ENCODE data around the gene XRCC4. TPM values are rescaled to one million over a fixed set of nuclear protein-coding genes. Genes with fewer than 3 reads are reported as not detected.

Gene XRCC4
- total and polyA plus RNA-seq, 7 experiments from 2014 or later = 2.9 to 12.2 (median 6.0) TPM

- ChIA-PET CTCF (no interaction called here), POLR2A (no interaction called here)
- Histone ChIP-seq H3K4me1 (ENCODE audit: control insufficient read depth in 2 of 2, insufficient read depth in 2 of 2, low read length in 2 of 2) (no peaks in the 10 kb centered on the region), H3K27ac (ENCODE audit: low read depth, low read length) (no peak overlapping the region), H3K9me3 (ENCODE audit: control insufficient read depth in 2 of 3, low read length in 3 of 3) (no peaks in the 10 kb centered on the region), H3K27me3 (ENCODE audit: control insufficient read depth in 2 of 2, insufficient read depth in 2 of 2, low read length in 2 of 2) (no peaks in the 10 kb centered on the region), H3K4me3 (ENCODE audit: low read length) (no peak overlapping the region), H3K36me3 (ENCODE audit: control insufficient read depth in 2 of 3, insufficient read depth in 3 of 3, low read length in 3 of 3) (no peaks in the 10 kb centered on the region)
- Mint-ChIP-seq H3K4me3 (no peak overlapping the region), H3K36me3 (peaks cover 0 to 9% (median 0%) of the 10 kb centered on the region in 5 donors), H3K27ac (no peak overlapping the region), H3K9me3 (no peaks in the 10 kb centered on the region), H3K4me1 (peaks cover 0 to 2% (median 0%) of the 10 kb centered on the region in 7 donors), H3K27me3 (no peaks in the 10 kb centered on the region)
- ATAC-seq (no peak), DNase-seq (no peak)
- intact Hi-C loops (cut with micrococcal nuclease) = no loop called here
These were observed 167.7 kb downstream of the XRCC4 start for GRCh38 chr5:83245037-83245436.

- H3K4me3 Mint-ChIP-seq = no peak overlapping the region
- Histone ChIP-seq H3K9me3 (ENCODE audit: control insufficient read depth in 2 of 3, low read length in 3 of 3) (no peaks in the 10 kb centered on the region), H3K27me3 (ENCODE audit: control insufficient read depth in 2 of 2, insufficient read depth in 2 of 2, low read length in 2 of 2) (no peaks in the 10 kb centered on the region), H3K36me3 (ENCODE audit: control insufficient read depth in 2 of 3, insufficient read depth in 3 of 3, low read length in 3 of 3) (no peaks in the 10 kb centered on the region), H3K27ac (ENCODE audit: low read depth, low read length) (no peak overlapping the region), H3K4me3 (ENCODE audit: low read length) (no peak overlapping the region), H3K4me1 (ENCODE audit: control insufficient read depth in 2 of 2, insufficient read depth in 2 of 2, low read length in 2 of 2) (no peaks in the 10 kb centered on the region)
- CTCF ChIA-PET = no interaction called here
- intact Hi-C loops (cut with micrococcal nuclease) = no loop called here
- no peaks in the 10 kb centered on the region for H3K9me3 Mint-ChIP-seq
- H3K27ac Mint-ChIP-seq = no peak overlapping the region
- DNase-seq (no peak), ATAC-seq (no peak)
- H3K36me3 Mint-ChIP-seq = peaks cover 0 to 9% (median 0%) of the 10 kb centered on the region in 5 donors
- no peaks in the 10 kb centered on the region for H3K27me3 Mint-ChIP-seq
- POLR2A ChIA-PET = no interaction called here
- H3K4me1 Mint-ChIP-seq = peaks cover 0 to 2% (median 0%) of the 10 kb centered on the region in 7 donors
These were observed 168.7 kb downstream of the XRCC4 start for GRCh38 chr5:83246071-83246470.

- intact Hi-C loops (cut with micrococcal nuclease) = no loop called here
- ATAC-seq (no peak), DNase-seq (no peak)
- H3K27ac ChIP-seq (ENCODE audit: low read depth, low read length) = no peak overlapping the region
- ChIA-PET POLR2A (no interaction called here), CTCF (no interaction called here)
- no peak overlapping the region for H3K4me3 Mint-ChIP-seq
- no peaks in the 10 kb centered on the region for H3K27me3 Mint-ChIP-seq
- H3K27ac Mint-ChIP-seq = no peak overlapping the region
- no peaks in the 10 kb centered on the region for H3K9me3 ChIP-seq (ENCODE audit: control insufficient read depth in 2 of 3, low read length in 3 of 3)
- H3K36me3 ChIP-seq (ENCODE audit: control insufficient read depth in 2 of 3, insufficient read depth in 3 of 3, low read length in 3 of 3) = no peaks in the 10 kb centered on the region
- no peaks in the 10 kb centered on the region for H3K4me1 ChIP-seq (ENCODE audit: control insufficient read depth in 2 of 2, insufficient read depth in 2 of 2, low read length in 2 of 2)
- H3K36me3 Mint-ChIP-seq = peaks cover 0 to 3% (median 2%) of the 10 kb centered on the region in 5 donors
- H3K9me3 Mint-ChIP-seq = no peaks in the 10 kb centered on the region
- no peaks in the 10 kb centered on the region for H3K4me1 Mint-ChIP-seq
- H3K27me3 ChIP-seq (ENCODE audit: control insufficient read depth in 2 of 2, insufficient read depth in 2 of 2, low read length in 2 of 2) = no peaks in the 10 kb centered on the region
- no peak overlapping the region for H3K4me3 ChIP-seq (ENCODE audit: low read length)
These were observed 171.8 kb downstream of the XRCC4 start for GRCh38 chr5:83249156-83249555.

DNA sequence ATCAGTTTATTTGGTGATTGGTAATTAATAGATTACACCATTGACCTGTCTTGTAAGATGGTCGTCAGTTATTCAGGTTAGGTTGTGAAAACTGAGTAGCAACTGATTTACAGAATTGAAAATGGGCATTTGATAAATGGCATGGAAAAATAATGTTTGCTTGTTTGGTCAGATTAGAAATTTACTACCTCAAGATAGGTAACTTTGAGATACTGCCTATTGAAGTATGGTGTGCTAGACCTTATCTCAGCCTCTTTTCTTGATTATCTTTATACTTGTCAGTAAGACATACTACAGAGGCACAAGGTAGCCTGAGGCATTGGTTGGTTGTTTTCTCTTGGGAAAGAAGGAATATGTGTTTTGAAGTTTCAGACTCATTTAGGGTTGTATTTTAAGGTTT, 174.5 kb downstream of the XRCC4 start:
- ChIA-PET POLR2A (no interaction called here), CTCF (interaction anchor here (0.6 kb wide), 1 partner anchor 30 kb away, joined by 4 read pairs; no protein-coding TSS in a partner anchor)
- DNase-seq (no peak), ATAC-seq (no peak)
- no peaks in the 10 kb centered on the region for H3K4me1 ChIP-seq (ENCODE audit: control insufficient read depth in 2 of 2, insufficient read depth in 2 of 2, low read length in 2 of 2)
- no peak overlapping the region for H3K27ac ChIP-seq (ENCODE audit: low read depth, low read length)
- intact Hi-C loops (cut with micrococcal nuclease) = no loop called here
- Mint-ChIP-seq H3K9me3 (no peaks in the 10 kb centered on the region), H3K4me1 (peaks cover 0 to 1% (median 0%) of the 10 kb centered on the region in 7 donors), H3K36me3 (peaks cover 0 to 5% (median 3%) of the 10 kb centered on the region in 5 donors), H3K27ac (no peak overlapping the region), H3K27me3 (no peaks in the 10 kb centered on the region), H3K4me3 (no peak overlapping the region)
- no peaks in the 10 kb centered on the region for H3K36me3 ChIP-seq (ENCODE audit: control insufficient read depth in 2 of 3, insufficient read depth in 3 of 3, low read length in 3 of 3)
- no peaks in the 10 kb centered on the region for H3K27me3 ChIP-seq (ENCODE audit: control insufficient read depth in 2 of 2, insufficient read depth in 2 of 2, low read length in 2 of 2)
- no peak overlapping the region for H3K4me3 ChIP-seq (ENCODE audit: low read length)
- no peaks in the 10 kb centered on the region for H3K9me3 ChIP-seq (ENCODE audit: control insufficient read depth in 2 of 3, low read length in 3 of 3)

GRCh38 chr5:83253720-83254119, 176.4 kb downstream of the XRCC4 start:
- Mint-ChIP-seq H3K9me3 (no peaks in the 10 kb centered on the region), H3K27me3 (no peaks in the 10 kb centered on the region), H3K36me3 (peaks cover 3 to 8% (median 4%) of the 10 kb centered on the region in 5 donors), H3K27ac (no peak overlapping the region), H3K4me1 (peaks cover 0 to 1% (median 0%) of the 10 kb centered on the region in 7 donors), H3K4me3 (no peak overlapping the region)
- intact Hi-C loops (cut with micrococcal nuclease) = no loop called here
- Histone ChIP-seq H3K4me3 (ENCODE audit: low read length) (no peak overlapping the region), H3K9me3 (ENCODE audit: control insufficient read depth in 2 of 3, low read length in 3 of 3) (no peaks in the 10 kb centered on the region), H3K4me1 (ENCODE audit: control insufficient read depth in 2 of 2, insufficient read depth in 2 of 2, low read length in 2 of 2) (no peaks in the 10 kb centered on the region), H3K27me3 (ENCODE audit: control insufficient read depth in 2 of 2, insufficient read depth in 2 of 2, low read length in 2 of 2) (no peaks in the 10 kb centered on the region), H3K36me3 (ENCODE audit: control insufficient read depth in 2 of 3, insufficient read depth in 3 of 3, low read length in 3 of 3) (no peaks in the 10 kb centered on the region), H3K27ac (ENCODE audit: low read depth, low read length) (no peak overlapping the region)
- ATAC-seq (no peak), DNase-seq (no peak)
- POLR2A ChIA-PET = no interaction called here
- CTCF ChIA-PET = no interaction called here

- Histone ChIP-seq H3K9me3 (ENCODE audit: control insufficient read depth in 2 of 3, low read length in 3 of 3) (no peaks in the 10 kb centered on the region), H3K27ac (ENCODE audit: low read depth, low read length) (no peak overlapping the region), H3K4me1 (ENCODE audit: control insufficient read depth in 2 of 2, insufficient read depth in 2 of 2, low read length in 2 of 2) (no peaks in the 10 kb centered on the region), H3K27me3 (ENCODE audit: control insufficient read depth in 2 of 2, insufficient read depth in 2 of 2, low read length in 2 of 2) (no peaks in the 10 kb centered on the region), H3K4me3 (ENCODE audit: low read length) (no peak overlapping the region), H3K36me3 (ENCODE audit: control insufficient read depth in 2 of 3, insufficient read depth in 3 of 3, low read length in 3 of 3) (no peaks in the 10 kb centered on the region)
- CTCF ChIA-PET = no interaction called here
- intact Hi-C loops (cut with micrococcal nuclease) = no loop called here
- Mint-ChIP-seq H3K36me3 (peaks cover 3 to 12% (median 8%) of the 10 kb centered on the region in 5 donors), H3K9me3 (no peaks in the 10 kb centered on the region), H3K27ac (no peak overlapping the region), H3K4me1 (peaks cover 0 to 1% (median 0%) of the 10 kb centered on the region in 7 donors), H3K4me3 (no peak overlapping the region), H3K27me3 (no peaks in the 10 kb centered on the region)
- no peak for DNase-seq
- POLR2A ChIA-PET = no interaction called here
- no peak for ATAC-seq
These were observed 177.9 kb downstream of the XRCC4 start for GRCh38 chr5:83255268-83255667.

GRCh38 chr5:83256091-83256780, 178.9 kb downstream of the XRCC4 start:
- Mint-ChIP-seq H3K4me1 (peaks cover 0 to 1% (median 0%) of the 10 kb centered on the region in 7 donors), H3K36me3 (peaks cover 3 to 14% (median 10%) of the 10 kb centered on the region in 5 donors), H3K4me3 (no peak overlapping the region), H3K9me3 (no peaks in the 10 kb centered on the region), H3K27ac (no peak overlapping the region), H3K27me3 (no peaks in the 10 kb centered on the region)
- Histone ChIP-seq H3K4me3 (ENCODE audit: low read length) (no peak overlapping the region), H3K4me1 (ENCODE audit: control insufficient read depth in 2 of 2, insufficient read depth in 2 of 2, low read length in 2 of 2) (no peaks in the 10 kb centered on the region), H3K36me3 (ENCODE audit: control insufficient read depth in 2 of 3, insufficient read depth in 3 of 3, low read length in 3 of 3) (no peaks in the 10 kb centered on the region), H3K9me3 (ENCODE audit: control insufficient read depth in 2 of 3, low read length in 3 of 3) (no peaks in the 10 kb centered on the region), H3K27ac (ENCODE audit: low read depth, low read length) (no peak overlapping the region), H3K27me3 (ENCODE audit: control insufficient read depth in 2 of 2, insufficient read depth in 2 of 2, low read length in 2 of 2) (no peaks in the 10 kb centered on the region)
- DNase-seq (no peak), ATAC-seq (no peak)
- intact Hi-C loops (cut with micrococcal nuclease) = no loop called here
- POLR2A ChIA-PET = interaction anchor here (0.7 kb wide), 1 partner anchor 204 kb away, joined by 3 read pairs; no protein-coding TSS in a partner anchor
- CTCF ChIA-PET = no interaction called here
